Measurements from ENCODE around the gene STN1.

- TF ChIP-seq EP300 (IDR thresholded peaks at IDR 0.05; ENCODE audit: borderline replicate concordance in 1 of 2, low read depth in 2 of 2, low read length in 2 of 2): no peak
- no peak for TF ChIP-seq MAFK (IDR thresholded peaks at IDR 0.05; ENCODE audit: low read depth, low read length)
- TF ChIP-seq JUN (IDR thresholded peaks at IDR 0.05; ENCODE audit: low read depth, low read length): no peak
Observed at GRCh38 chr10:103849212-103849877, 68.6 kb downstream of the STN1 start.

All from H1 (cell line).